BLaER1 treated with 17β-estradiol and CSF1 and Interleukin-3, amounts not matched to agents 10 nM and 100 nM (cell line): ENCODE measurements around the gene SEMA4C.

Experiments
- H3K27ac ChIP-seq, 11 experiments: shearing (Covaris generic); formaldehyde crosslinking; 2 replicates each; pipeline ENCODE4 v1.8.1; 2022
- H3K27me3 ChIP-seq, 11 experiments: shearing (Covaris generic); formaldehyde crosslinking; 2 replicates each; pipeline ENCODE4 v1.8.1; 2022
- H3K36me3 ChIP-seq, 11 experiments: shearing (Covaris generic); formaldehyde crosslinking; 2 replicates each; pipeline ENCODE4 v1.8.1; 2022
- H3K4me1 ChIP-seq, 10 experiments: shearing (Covaris generic); formaldehyde crosslinking; 2 replicates each; pipeline ENCODE4 v1.8.1; 2022
- H3K4me2 ChIP-seq, 11 experiments: shearing (Covaris generic); formaldehyde crosslinking; 2 replicates each; pipeline ENCODE4 v1.8.1; 2022
- H3K4me3 ChIP-seq, 10 experiments: shearing (Covaris generic); formaldehyde crosslinking; 2 replicates each; pipeline ENCODE4 v1.8.1; 2022
- H3K9ac ChIP-seq, 11 experiments: shearing (Covaris generic); formaldehyde crosslinking; 2 replicates each; pipeline ENCODE4 v1.8.1; 2022
- H3K9me3 ChIP-seq, 11 experiments: shearing (Covaris generic); formaldehyde crosslinking; replicated peaks in 1 of 11; 2 replicates each; pipeline ENCODE4 v1.8.1; 2022
- H4K20me1 ChIP-seq, 11 experiments: shearing (Covaris generic); formaldehyde crosslinking; 2 replicates each; pipeline ENCODE4 v1.8.1; 2022
- Cebpa-rat ChIP-seq, 11 experiments: shearing (Covaris generic); IDR thresholded peaks; 2 replicates each; pipeline ENCODE4 v1.8.1; 2022

Gene SEMA4C

GRCh38 chr2:96881349-96882195 is 11.7 kb upstream of the SEMA4C start:
- TF ChIP-seq Cebpa-rat (IDR thresholded peaks at IDR 0.05): no peak
- peak overlapping the region in 1 of 10 experiments; percentile 9; a peak in 1 of 20 replicates for H3K4me3 ChIP-seq
- no peaks in the 10 kb centered on the region for H3K36me3 ChIP-seq
- peaks cover 0 to 33% (median 0%) of the 10 kb centered on the region in 11 experiments; a peak in 3 of 22 replicates for H4K20me1 ChIP-seq
- no peaks in the 10 kb centered on the region for H3K9me3 ChIP-seq
- H3K9ac ChIP-seq: peak overlapping the region in 6 of 11 experiments; percentile 21 to 53 (median 39); a peak in 8 of 22 replicates
- H3K4me2 ChIP-seq: peak overlapping the region; percentile 65 to 97 (median 84)
- peaks cover 0 to 69% (median 0%) of the 10 kb centered on the region in 11 experiments; a peak in 4 of 22 replicates for H3K27me3 ChIP-seq
- H3K4me1 ChIP-seq: peaks cover 33 to 98% (median 80%) of the 10 kb centered on the region in 10 experiments
- H3K27ac ChIP-seq: peak overlapping the region in 8 of 11 experiments; percentile 7 to 51 (median 22); a peak in 12 of 22 replicates

GRCh38 chr2:96880891-96881273 is 11.0 kb upstream of the SEMA4C start:
- peak overlapping the region; percentile 65 to 97 (median 84) for H3K4me2 ChIP-seq
- peak overlapping the region in 1 of 10 experiments; percentile 9; a peak in 1 of 20 replicates for H3K4me3 ChIP-seq
- H3K9ac ChIP-seq: peak overlapping the region in 6 of 11 experiments; percentile 21 to 53 (median 39); a peak in 4 of 22 replicates
- peak overlapping the region in 8 of 11 experiments; percentile 7 to 51 (median 22); a peak in 10 of 22 replicates for H3K27ac ChIP-seq
- H3K27me3 ChIP-seq: peaks cover 0 to 67% (median 0%) of the 10 kb centered on the region in 11 experiments; a peak in 4 of 22 replicates
- no peaks in the 10 kb centered on the region for H3K36me3 ChIP-seq
- H3K4me1 ChIP-seq: peaks cover 40 to 99% (median 87%) of the 10 kb centered on the region in 10 experiments
- no peaks in the 10 kb centered on the region for H3K9me3 ChIP-seq
- TF ChIP-seq Cebpa-rat (IDR thresholded peaks at IDR 0.05): no peak
- peaks cover 0 to 40% (median 0%) of the 10 kb centered on the region in 11 experiments; a peak in 3 of 22 replicates for H4K20me1 ChIP-seq

- Histone ChIP-seq H3K4me3 (no peak overlapping the region), H3K27me3 (peaks cover 0 to 69% (median 0%) of the 10 kb centered on the region in 11 experiments; a peak in 5 of 22 replicates), H3K9me3 (no peaks in the 10 kb centered on the region), H3K4me1 (peaks cover 53 to 100% (median 99%) of the 10 kb centered on the region in 10 experiments), H3K36me3 (no peaks in the 10 kb centered on the region), H4K20me1 (peaks cover 0 to 51% (median 0%) of the 10 kb centered on the region in 11 experiments; a peak in 3 of 22 replicates), H3K4me2 (peak overlapping the region in 8 of 11 experiments; percentile 77 to 97 (median 90); a peak in 16 of 22 replicates), H3K27ac (no peak overlapping the region), H3K9ac (no peak overlapping the region)
- no peak for TF ChIP-seq Cebpa-rat (IDR thresholded peaks at IDR 0.05)
Observed at GRCh38 chr2:96879545-96880040, 9.7 kb upstream of the SEMA4C start.

- H4K20me1 ChIP-seq: peaks cover 0 to 57% (median 0%) of the 10 kb centered on the region in 11 experiments; a peak in 3 of 22 replicates
- H3K9me3 ChIP-seq: no peaks in the 10 kb centered on the region
- peak overlapping the region in 5 of 11 experiments; percentile 6 to 60 (median 47); a peak in 7 of 22 replicates for H3K9ac ChIP-seq
- H3K27me3 ChIP-seq: peaks cover 0 to 64% (median 0%) of the 10 kb centered on the region in 11 experiments; a peak in 5 of 22 replicates
- H3K4me2 ChIP-seq: peak overlapping the region in 9 of 11 experiments; percentile 80 to 97 (median 89); a peak in 16 of 22 replicates
- H3K4me1 ChIP-seq: peaks cover 60 to 100% (median 99%) of the 10 kb centered on the region in 10 experiments
- no peak for TF ChIP-seq Cebpa-rat (IDR thresholded peaks at IDR 0.05)
- H3K4me3 ChIP-seq: no peak overlapping the region
- peak overlapping the region in 4 of 11 experiments; percentile 46 to 68 (median 57); a peak in 7 of 22 replicates for H3K27ac ChIP-seq
- H3K36me3 ChIP-seq: no peaks in the 10 kb centered on the region
Observed at GRCh38 chr2:96878796-96879544, 9.1 kb upstream of the SEMA4C start.

GRCh38 chr2:96878171-96878570 is 8.3 kb upstream of the SEMA4C start:
- Histone ChIP-seq H3K4me1 (peaks cover 67 to 100% (median 99%) of the 10 kb centered on the region in 10 experiments), H3K27me3 (peaks cover 0 to 56% (median 0%) of the 10 kb centered on the region in 11 experiments; a peak in 5 of 22 replicates), H3K4me2 (peak overlapping the region; percentile 60 to 97 (median 88)), H3K27ac (peak overlapping the region in 5 of 11 experiments; percentile 37 to 68 (median 48); a peak in 9 of 22 replicates), H3K9ac (peak overlapping the region in 7 of 11 experiments; percentile 6 to 64 (median 47); a peak in 11 of 22 replicates), H3K36me3 (no peaks in the 10 kb centered on the region), H4K20me1 (peaks cover 0 to 65% (median 0%) of the 10 kb centered on the region in 11 experiments; a peak in 3 of 22 replicates), H3K9me3 (no peaks in the 10 kb centered on the region), H3K4me3 (peak overlapping the region in 1 of 10 experiments; percentile 18; a peak in 2 of 20 replicates)
- TF ChIP-seq Cebpa-rat (IDR thresholded peaks at IDR 0.05): no peak

GRCh38 chr2:96877631-96878092 is 7.8 kb upstream of the SEMA4C start:
- Histone ChIP-seq H3K4me2 (peak overlapping the region; percentile 60 to 97 (median 88)), H3K4me1 (peaks cover 73 to 100% (median 99%) of the 10 kb centered on the region in 10 experiments), H3K4me3 (peak overlapping the region in 1 of 10 experiments; percentile 18; a peak in 2 of 20 replicates)

GRCh38 chr2:96877042-96877451 is 7.2 kb upstream of the SEMA4C start:
- Histone ChIP-seq H3K4me1 (peaks cover 74 to 95% (median 94%) of the 10 kb centered on the region in 10 experiments), H4K20me1 (peaks cover 0 to 57% (median 0%) of the 10 kb centered on the region in 11 experiments; a peak in 3 of 22 replicates), H3K9me3 (no peaks in the 10 kb centered on the region), H3K36me3 (no peaks in the 10 kb centered on the region), H3K9ac (peak overlapping the region in 7 of 11 experiments; percentile 33 to 66 (median 48); a peak in 8 of 22 replicates), H3K27ac (peak overlapping the region in 7 of 11 experiments; percentile 36 to 68 (median 47); a peak in 8 of 22 replicates), H3K4me2 (peak overlapping the region; percentile 60 to 97 (median 88); a peak in 21 of 22 replicates), H3K4me3 (no peak overlapping the region), H3K27me3 (peaks cover 0 to 46% (median 0%) of the 10 kb centered on the region in 11 experiments; a peak in 5 of 22 replicates)
- no peak for TF ChIP-seq Cebpa-rat (IDR thresholded peaks at IDR 0.05)

More at GRCh38 chr2:96877631-96878092, 7.8 kb upstream of the SEMA4C start:
- H4K20me1 ChIP-seq: peaks cover 0 to 63% (median 0%) of the 10 kb centered on the region in 11 experiments; a peak in 3 of 22 replicates
- TF ChIP-seq Cebpa-rat (IDR thresholded peaks at IDR 0.05): no peak
- no peaks in the 10 kb centered on the region for H3K36me3 ChIP-seq
- H3K9me3 ChIP-seq: no peaks in the 10 kb centered on the region
- H3K27me3 ChIP-seq: peaks cover 0 to 52% (median 0%) of the 10 kb centered on the region in 11 experiments; a peak in 5 of 22 replicates
- H3K27ac ChIP-seq: peak overlapping the region in 5 of 11 experiments; percentile 37 to 68 (median 48); a peak in 8 of 22 replicates
- peak overlapping the region in 6 of 11 experiments; percentile 30 to 64 (median 50); a peak in 11 of 22 replicates for H3K9ac ChIP-seq
